ENCODE measurements around the gene ATP8B4.

DNA sequence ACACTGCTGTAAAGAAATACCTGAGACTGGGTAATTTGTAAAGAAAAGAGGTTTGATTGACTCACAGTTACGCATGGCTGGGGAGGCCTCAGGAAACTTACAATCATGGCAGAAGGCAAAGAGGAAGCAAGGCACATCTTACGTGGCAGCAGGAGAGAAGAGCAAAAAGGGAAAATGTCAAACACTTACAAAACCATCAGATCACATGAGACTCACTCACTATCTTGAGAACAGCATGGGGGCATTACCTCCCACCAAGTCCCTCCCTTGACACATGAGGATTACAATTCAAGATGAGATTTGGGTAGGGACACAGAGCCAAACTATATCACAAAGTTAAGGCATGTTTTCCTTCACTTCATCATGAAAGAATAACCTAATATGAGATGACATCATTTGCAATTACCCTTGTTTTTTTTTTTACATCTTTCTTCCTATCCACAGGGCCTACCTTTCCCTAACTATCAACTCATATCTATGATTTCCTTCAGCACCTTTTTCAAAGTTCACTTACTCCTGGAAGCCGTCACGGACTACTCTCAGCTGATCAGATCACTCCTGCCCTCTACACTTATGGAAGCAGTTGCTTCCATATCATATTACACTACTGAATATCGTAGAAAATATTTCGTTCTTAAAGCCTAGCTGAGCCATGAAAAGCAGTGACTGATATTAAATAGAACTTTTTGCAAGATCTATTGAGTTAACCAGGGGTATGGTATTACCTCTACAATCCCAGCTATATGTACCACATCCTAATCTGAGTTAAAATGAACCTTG is 25.5 kb upstream of the ATP8B4 start:
- no peak for TF ChIP-seq POLR2A (IDR thresholded peaks at IDR 0.05)
- TF ChIP-seq, protein P1, sequence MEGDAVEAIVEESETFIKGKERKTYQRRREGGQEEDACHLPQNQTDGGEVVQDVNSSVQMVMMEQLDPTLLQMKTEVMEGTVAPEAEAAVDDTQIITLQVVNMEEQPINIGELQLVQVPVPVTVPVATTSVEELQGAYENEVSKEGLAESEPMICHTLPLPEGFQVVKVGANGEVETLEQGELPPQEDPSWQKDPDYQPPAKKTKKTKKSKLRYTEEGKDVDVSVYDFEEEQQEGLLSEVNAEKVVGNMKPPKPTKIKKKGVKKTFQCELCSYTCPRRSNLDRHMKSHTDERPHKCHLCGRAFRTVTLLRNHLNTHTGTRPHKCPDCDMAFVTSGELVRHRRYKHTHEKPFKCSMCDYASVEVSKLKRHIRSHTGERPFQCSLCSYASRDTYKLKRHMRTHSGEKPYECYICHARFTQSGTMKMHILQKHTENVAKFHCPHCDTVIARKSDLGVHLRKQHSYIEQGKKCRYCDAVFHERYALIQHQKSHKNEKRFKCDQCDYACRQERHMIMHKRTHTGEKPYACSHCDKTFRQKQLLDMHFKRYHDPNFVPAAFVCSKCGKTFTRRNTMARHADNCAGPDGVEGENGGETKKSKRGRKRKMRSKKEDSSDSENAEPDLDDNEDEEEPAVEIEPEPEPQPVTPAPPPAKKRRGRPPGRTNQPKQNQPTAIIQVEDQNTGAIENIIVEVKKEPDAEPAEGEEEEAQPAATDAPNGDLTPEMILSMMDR (IDR thresholded peaks at IDR 0.05), result no peak

All from right lobe of liver (tissue), 4 donors.